GM21825 (cell line): Measurements from ENCODE around the gene FRMD4A.
A peak's percentile ranks its signal among the peaks of the same experiment; 100 is the strongest.

Source experiments
- ATAC-seq: cut with Tn5 transposase; IDR thresholded peaks from one replicate; pipeline ENCODE4 v1.9.1; 2021; ENCODE audit warnings: mild to moderate bottlenecking, moderate library complexity; ENCODE audit not compliant: unreplicated experiment

The FRMD4A gene

GRCh38 chr10:13712837-13713581, 617.7 kb downstream of the FRMD4A start:
- ATAC-seq: peak; percentile 82

- no peak for ATAC-seq
Observed at GRCh38 chr10:13712476-13712836, 618.3 kb downstream of the FRMD4A start.

- ATAC-seq: no peak
Observed at GRCh38 chr10:13711291-13711690, 619.4 kb downstream of the FRMD4A start.

GRCh38 chr10:13709931-13710650, 620.6 kb downstream of the FRMD4A start:
- no peak for ATAC-seq

GRCh38 chr10:13708256-13708990, 622.3 kb downstream of the FRMD4A start:
- no peak for ATAC-seq

GRCh38 chr10:13707156-13707881, 623.4 kb downstream of the FRMD4A start:
- ATAC-seq: peak; percentile 40

GRCh38 chr10:13706604-13707003, 624.1 kb downstream of the FRMD4A start:
- no peak for ATAC-seq

- no peak for ATAC-seq
Observed at GRCh38 chr10:13706175-13706574, 624.5 kb downstream of the FRMD4A start.

GRCh38 chr10:13705526-13706174, 625.1 kb downstream of the FRMD4A start:
- no peak for ATAC-seq

- no peak for ATAC-seq
Observed at GRCh38 chr10:13704964-13705363, 625.8 kb downstream of the FRMD4A start.

GRCh38 chr10:13703997-13704536, 626.7 kb downstream of the FRMD4A start:
- no peak for ATAC-seq

GRCh38 chr10:13703101-13703818, 627.5 kb downstream of the FRMD4A start:
- no peak for ATAC-seq

GRCh38 chr10:13701157-13701919, 629.4 kb downstream of the FRMD4A start:
- ATAC-seq: no peak

- ATAC-seq: no peak
Observed at GRCh38 chr10:13700473-13701144, 630.1 kb downstream of the FRMD4A start.

- ATAC-seq: no peak
Observed at GRCh38 chr10:13699216-13699615, 631.5 kb downstream of the FRMD4A start.

- ATAC-seq: no peak
Observed at GRCh38 chr10:13698217-13698616, 632.5 kb downstream of the FRMD4A start.

GRCh38 chr10:13696071-13696470, 634.7 kb downstream of the FRMD4A start:
- ATAC-seq: no peak

GRCh38 chr10:13695588-13695987, 635.1 kb downstream of the FRMD4A start:
- no peak for ATAC-seq
